Measurements from ENCODE around the gene LRRC8D.

DNA sequence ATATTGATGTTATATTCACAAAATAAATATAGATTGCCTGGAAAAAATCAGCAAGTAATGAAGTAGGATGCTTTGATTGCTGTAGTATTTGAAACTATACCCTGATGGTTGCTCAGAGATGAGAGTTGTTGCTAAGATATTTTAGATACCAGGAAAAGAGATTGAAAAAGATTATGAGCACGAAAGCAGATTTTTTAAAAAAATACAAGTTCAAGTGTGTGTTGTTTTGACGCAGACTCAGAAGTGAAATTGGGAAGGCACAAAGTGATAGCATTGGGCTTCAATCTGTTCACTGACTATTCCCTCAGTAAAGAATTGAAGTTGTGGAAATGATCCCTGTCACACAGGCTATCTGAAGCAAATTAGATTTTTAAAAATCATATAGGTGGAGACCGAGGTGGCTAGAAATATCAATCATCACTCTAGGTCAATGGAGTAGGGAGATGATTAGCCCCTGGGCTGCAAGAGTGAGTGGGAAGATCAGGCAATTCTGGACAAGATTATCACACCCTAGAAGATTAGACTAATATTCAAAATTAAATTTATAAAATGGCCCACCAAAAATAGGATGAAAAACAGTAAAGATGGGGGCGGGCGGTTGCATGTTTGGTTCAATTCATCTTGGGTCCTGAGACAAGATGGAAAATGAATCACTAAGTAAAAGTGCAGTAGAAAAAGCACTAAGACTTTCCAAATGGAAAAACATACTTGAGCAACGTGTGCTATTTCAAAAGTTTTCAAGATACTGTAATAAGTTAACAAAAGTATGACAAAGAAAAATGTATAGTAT, 41.5 kb upstream of the LRRC8D start:
- TF ChIP-seq, protein P1, sequence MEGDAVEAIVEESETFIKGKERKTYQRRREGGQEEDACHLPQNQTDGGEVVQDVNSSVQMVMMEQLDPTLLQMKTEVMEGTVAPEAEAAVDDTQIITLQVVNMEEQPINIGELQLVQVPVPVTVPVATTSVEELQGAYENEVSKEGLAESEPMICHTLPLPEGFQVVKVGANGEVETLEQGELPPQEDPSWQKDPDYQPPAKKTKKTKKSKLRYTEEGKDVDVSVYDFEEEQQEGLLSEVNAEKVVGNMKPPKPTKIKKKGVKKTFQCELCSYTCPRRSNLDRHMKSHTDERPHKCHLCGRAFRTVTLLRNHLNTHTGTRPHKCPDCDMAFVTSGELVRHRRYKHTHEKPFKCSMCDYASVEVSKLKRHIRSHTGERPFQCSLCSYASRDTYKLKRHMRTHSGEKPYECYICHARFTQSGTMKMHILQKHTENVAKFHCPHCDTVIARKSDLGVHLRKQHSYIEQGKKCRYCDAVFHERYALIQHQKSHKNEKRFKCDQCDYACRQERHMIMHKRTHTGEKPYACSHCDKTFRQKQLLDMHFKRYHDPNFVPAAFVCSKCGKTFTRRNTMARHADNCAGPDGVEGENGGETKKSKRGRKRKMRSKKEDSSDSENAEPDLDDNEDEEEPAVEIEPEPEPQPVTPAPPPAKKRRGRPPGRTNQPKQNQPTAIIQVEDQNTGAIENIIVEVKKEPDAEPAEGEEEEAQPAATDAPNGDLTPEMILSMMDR (IDR thresholded peaks at IDR 0.05), result no peak
- TF ChIP-seq POLR2A (IDR thresholded peaks at IDR 0.05), result no peak

Data from esophagus squamous epithelium (tissue), 4 donors.